HG03469 (cell line): ENCODE data around the gene CPLANE2.
"Not testable (repeated sequence)": the region's sequence is repeated elsewhere in the genome, so short reads cannot be mapped to it uniquely, and the experiment has no call there.

Experiments used
- ATAC-seq: cut with Tn5 transposase; IDR thresholded peaks from one replicate; pipeline ENCODE4 v1.9.1; 2021; ENCODE audit warnings: mild to moderate bottlenecking, moderate library complexity, moderate number of reproducible peaks; ENCODE audit not compliant: unreplicated experiment

CPLANE2 gene

GRCh38 chr1:16236511-16237342, at the start of gene CPLANE2:
CPLANE2 (minus strand) TSS chr1:16237183; CDS start chr1:16236742, 441 bp downstream.
- peak; percentile 57 for ATAC-seq

GRCh38 chr1:16286122-16286521, 49.1 kb upstream of the CPLANE2 start:
- ATAC-seq = no peak

- ATAC-seq = no peak
These were observed 44.8 kb upstream of the CPLANE2 start for GRCh38 chr1:16281765-16282164.

GRCh38 chr1:16279186-16279585, 42.2 kb upstream of the CPLANE2 start:
- ATAC-seq = no peak

- no peak for ATAC-seq
These were observed 39.5 kb upstream of the CPLANE2 start for GRCh38 chr1:16276302-16277030.

GRCh38 chr1:16275591-16275990, 38.6 kb upstream of the CPLANE2 start:
- ATAC-seq = no peak

- no peak for ATAC-seq
These were observed 30.8 kb upstream of the CPLANE2 start for GRCh38 chr1:16267690-16268180.

- ATAC-seq = no peak
These were observed 29.6 kb upstream of the CPLANE2 start for GRCh38 chr1:16266411-16267118.

GRCh38 chr1:16262067-16262466, 25.1 kb upstream of the CPLANE2 start:
- no peak for ATAC-seq

GRCh38 chr1:16260814-16261213, 23.8 kb upstream of the CPLANE2 start:
- no peak for ATAC-seq

GRCh38 chr1:16258591-16259135, 21.7 kb upstream of the CPLANE2 start:
- no peak for ATAC-seq

GRCh38 chr1:16257968-16258367, 21.0 kb upstream of the CPLANE2 start:
- ATAC-seq = no peak

- not testable (repeated sequence) for ATAC-seq
These were observed 20.6 kb upstream of the CPLANE2 start for GRCh38 chr1:16257556-16257955.

- no peak for ATAC-seq
These were observed 19.5 kb upstream of the CPLANE2 start for GRCh38 chr1:16256478-16256877.

- no peak for ATAC-seq
These were observed 17.4 kb upstream of the CPLANE2 start for GRCh38 chr1:16254263-16254928.

- no peak for ATAC-seq
These were observed 16.4 kb upstream of the CPLANE2 start for GRCh38 chr1:16253332-16253922.

- no peak for ATAC-seq
These were observed 15.9 kb upstream of the CPLANE2 start for GRCh38 chr1:16252912-16253311.

- ATAC-seq = no peak
These were observed 14.4 kb upstream of the CPLANE2 start for GRCh38 chr1:16251381-16251780.

GRCh38 chr1:16250524-16251251, 13.7 kb upstream of the CPLANE2 start:
- no peak for ATAC-seq
